Measurements from ENCODE around the gene UTF1.
"Not testable (repeated sequence)": the region's sequence is repeated elsewhere in the genome, so short reads cannot be mapped to it uniquely, and the experiment has no call there.

UTF1 gene

GRCh38 chr10:133248334-133248715 is 18.3 kb downstream of the UTF1 start:
- DNase-seq, result no peak

DNA sequence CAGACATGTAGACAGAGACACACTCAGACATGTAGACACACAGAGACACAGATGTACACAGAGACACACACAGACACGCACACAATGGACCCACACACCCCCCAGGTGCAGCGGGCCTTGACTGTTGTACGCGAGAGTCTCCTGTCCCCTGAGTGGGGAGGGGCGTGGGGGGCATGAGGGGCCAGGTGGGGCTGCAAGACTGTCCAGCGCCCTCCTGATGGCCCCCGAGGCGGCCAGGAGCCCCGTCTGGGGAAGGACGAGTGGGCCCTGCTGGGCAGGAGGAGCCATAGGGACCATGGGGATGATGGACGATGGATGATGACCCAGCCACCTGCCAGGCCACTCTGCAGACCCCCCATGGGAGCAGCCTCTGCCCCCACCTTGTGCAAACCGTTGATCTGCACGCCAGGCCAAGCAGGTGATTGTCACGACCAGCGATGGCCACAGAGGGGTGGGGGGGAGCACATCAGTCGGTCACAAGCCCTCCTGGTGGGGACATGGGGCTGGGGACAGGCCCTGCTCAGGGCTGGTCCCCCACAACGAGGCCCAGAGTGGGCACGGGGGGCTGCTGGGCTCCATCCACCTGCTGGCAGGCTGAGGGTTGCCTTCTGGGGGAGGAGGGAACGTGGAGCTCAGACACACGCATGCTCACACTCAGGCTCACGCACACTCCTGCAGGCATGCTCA is 19.2 kb downstream of the UTF1 start:
- DNase-seq, result no peak

DNA sequence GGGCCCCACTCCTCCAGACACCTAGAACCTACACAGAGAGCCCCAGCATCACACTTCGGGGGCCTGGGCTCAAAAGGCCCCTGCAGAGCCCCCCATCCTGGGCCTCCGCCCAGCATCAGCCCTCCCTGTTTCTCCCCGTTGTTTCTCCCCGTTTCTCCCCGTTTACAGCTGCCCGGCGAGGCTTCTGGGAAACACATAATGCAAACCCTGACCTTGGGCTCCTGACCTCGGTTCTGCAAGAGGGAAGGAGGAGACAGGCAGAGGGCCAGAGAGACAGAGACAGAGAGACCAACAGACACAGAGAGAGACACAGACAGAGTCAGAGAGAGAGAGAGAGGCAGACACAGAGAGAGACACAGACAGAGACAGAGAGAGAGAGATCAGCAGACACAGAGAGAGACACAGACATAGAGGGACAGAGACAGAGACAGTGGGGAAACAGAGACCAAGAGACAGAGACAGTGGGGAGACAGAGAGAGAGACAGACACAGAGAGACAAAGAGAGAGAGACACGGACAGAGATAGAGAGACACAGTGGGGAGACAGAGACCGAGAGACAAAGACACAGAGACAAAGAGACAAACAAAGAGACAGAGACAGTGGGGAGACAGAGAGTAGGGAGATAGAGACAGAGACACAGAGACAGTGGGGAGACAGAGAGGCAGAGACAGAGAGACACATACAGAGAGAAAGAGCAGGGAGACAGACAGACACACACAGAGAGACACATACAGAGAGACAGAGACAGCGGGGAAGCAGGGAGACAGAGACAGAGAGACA is 20.1 kb downstream of the UTF1 start:
- DNase-seq, result no peak

GRCh38 chr10:133251388-133252222 is 21.6 kb downstream of the UTF1 start:
- no peak for DNase-seq

DNA sequence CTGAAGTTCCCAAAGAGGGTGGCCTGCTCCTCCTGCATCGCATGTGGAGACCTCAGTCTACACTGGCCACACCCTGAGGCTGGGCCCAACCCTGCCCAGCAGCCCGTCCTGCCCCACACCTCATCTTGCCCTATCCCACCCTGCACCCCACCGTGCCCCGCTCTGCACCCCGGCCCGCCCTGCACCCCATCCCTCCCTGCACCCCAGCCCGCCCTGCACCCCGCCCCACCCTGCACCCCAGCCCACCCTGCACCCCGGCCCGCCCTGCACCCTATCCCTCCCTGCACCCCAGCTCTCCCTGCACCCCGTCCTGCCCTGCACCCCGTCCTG is 22.2 kb downstream of the UTF1 start:
- no peak for DNase-seq

- DNase-seq, result no peak
Measured at GRCh38 chr10:133253361-133253955, 23.4 kb downstream of the UTF1 start.

DNA sequence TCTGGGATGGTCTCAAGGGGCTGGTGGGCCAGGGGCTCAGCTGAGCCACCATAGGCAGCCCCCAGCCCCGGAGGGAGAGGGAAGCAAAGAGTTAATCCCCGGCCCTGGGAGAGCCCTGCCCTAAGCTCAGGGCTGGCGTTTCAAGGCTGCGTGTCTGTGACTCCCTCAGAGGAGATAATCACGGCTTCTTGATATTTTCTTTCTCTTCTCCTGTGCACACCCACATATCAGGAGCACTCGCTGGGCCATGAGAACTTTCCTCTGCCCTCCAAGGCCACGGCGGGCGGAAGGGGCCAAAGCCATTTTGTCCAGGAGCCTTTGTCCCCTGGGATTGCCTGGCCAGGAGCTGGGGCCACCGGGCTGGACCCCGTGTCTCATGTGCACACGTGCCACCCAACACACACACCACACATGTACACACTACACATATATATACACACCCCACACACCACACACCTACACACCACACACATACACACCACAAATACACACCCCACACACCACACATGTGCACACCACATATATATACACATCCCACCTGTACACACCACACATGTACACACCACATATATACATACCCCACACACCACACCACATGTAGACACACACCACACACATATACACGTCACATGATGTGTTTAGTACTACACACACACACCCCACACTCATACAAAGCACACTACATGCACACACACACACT is 24.6 kb downstream of the UTF1 start:
- no peak for DNase-seq

DNA sequence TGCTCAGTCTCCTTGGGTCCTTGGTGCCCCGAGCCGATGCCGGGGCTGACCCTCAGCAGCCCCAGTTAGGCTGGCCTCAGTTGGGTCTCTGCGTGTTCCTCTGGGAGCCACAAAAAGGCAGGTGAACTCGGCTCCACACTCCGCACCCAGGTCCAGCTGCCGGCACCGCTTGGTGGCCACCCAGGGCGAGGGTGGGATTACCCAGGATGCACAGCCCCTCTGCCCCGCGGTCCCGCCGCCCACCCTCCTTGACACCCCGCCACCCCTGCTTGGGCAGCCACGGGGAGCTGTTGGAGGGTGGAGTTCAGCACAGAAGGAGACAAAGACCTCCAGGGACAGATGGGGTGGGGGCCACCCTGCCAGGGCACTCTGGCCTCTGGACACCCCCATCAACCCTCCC is 25.3 kb downstream of the UTF1 start:
- no peak for DNase-seq

DNA sequence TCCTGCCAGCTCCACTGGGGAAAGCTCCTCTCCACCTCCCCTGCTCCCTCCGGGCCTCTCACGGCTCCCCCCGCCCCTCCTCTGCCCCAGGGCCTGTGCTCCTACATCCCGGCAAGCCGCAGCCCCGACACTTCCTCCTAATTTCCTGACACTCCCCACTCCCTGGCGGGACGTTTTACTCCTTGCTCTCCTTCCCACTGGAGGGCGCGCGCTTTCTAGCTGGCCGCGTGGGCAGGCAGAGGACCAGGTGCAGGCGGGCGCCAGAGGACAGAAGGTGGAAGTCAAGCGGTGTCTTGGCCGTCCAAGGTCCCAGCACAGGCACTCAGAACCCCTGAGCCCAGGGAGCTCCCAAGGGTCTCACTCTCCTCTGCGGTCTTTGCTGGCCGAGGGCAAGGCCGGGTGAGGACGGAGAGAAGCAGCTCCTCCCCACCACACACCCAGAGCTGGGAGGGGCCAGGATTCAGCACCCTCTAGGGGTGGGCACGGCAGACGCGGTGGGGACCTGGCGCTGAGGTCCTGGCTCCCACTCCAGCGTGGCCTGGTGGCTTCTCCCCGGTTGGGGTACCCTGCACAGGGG is 27.6 kb downstream of the UTF1 start:
- no peak for DNase-seq

GRCh38 chr10:133258066-133258817 is 28.2 kb downstream of the UTF1 start:
- no peak for DNase-seq

DNA sequence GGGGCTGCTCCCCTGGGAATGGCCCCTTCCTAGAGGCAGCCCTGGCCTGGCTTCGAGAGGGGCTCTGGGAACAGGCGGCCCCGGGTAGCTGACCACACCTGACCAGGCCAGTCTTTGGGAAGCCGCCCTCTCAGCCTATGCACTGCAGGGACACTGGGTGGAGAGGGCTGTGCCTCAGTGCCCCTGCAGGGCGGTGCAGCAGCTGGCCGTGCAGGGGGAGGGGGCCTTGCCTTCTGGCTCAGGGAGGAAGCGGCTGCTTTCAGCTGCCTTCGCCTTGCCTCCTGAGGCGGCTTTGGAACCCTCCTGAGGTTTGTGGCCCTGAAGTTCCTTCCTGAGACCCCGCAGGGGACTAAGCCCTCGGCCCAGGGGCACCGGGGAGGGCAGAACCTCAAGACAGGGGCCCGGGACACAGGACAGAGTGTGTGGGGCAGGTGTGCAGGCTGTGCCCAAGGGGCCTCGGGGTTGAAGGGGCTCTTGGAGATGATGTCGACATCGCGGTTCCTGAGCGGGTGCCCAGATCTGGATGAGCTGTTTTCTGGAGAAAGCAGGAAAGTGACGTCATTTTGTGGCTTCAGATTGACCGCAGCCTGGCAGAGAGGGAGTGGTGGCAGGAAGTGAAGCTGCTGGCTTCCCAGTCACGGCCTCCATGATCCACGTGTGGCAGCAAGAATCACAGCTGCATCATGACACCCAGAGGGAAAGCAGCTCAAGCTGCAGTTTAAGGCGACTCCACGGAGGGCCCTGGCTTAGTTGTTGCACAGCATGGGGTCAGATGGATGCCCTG is 29.0 kb downstream of the UTF1 start:
- no peak for DNase-seq

DNA sequence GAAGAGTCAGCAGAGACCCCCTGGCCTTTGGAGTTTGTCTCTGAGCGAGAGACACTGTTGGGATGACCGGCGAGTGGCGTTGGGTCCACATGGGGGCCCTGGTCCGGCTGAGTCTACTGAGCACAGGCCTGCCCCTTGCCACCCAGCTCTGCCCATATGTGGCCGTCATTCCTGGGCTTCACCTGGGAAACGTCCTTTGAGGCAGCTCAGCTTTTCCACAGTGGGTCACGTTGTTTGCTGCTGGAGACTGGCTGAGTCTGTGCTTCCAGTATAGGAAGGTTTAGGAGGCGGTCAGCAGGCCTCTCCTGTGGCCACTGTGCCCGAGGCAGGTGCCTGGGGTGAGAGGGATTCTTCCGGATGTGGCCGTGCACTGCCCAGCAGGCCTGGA is 29.6 kb downstream of the UTF1 start:
- DNase-seq, result no peak

- no peak for DNase-seq
Measured at GRCh38 chr10:133260895-133261725, 31.1 kb downstream of the UTF1 start.

- peak; percentile 5 for DNase-seq
Measured at GRCh38 chr10:133261726-133262325, 31.8 kb downstream of the UTF1 start.

- peak; percentile 17 for DNase-seq
Measured at GRCh38 chr10:133262696-133263095, 32.7 kb downstream of the UTF1 start.

DNA sequence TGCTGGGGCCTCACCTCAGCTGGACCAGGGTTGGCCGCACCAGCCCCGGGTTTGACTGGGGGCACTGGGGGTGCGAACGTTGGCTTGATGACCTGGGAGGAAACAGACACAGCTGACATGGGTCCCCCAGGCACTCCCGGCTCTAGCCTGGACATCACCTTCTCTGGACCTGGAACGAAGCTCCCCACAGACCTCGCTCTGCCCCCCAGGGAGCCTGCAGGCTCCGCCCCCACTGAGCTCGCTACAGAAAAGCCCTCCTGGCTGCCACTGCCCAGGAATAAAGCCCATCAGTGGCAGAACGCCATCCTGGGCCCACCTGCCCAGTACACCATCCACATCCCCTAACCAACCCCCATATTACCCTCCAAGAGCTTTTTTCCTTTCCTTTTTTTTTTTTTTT is 33.7 kb downstream of the UTF1 start:
- DNase-seq, result no peak

GRCh38 chr10:133264461-133264860 is 34.4 kb downstream of the UTF1 start:
- no peak for DNase-seq

- not testable (repeated sequence) for DNase-seq
Measured at GRCh38 chr10:133265052-133265451, 35.0 kb downstream of the UTF1 start.

- no peak for DNase-seq
Measured at GRCh38 chr10:133266056-133266795, 36.2 kb downstream of the UTF1 start.
